ENCODE results near the gene C11orf52.

GRCh38 chr11:111913997-111914396 lies 4.7 kb upstream of the C11orf52 start:
- no peak for TF ChIP-seq SMC3 (IDR thresholded peaks at IDR 0.05)
- no peak for TF ChIP-seq CTCF (IDR thresholded peaks at IDR 0.05)
- TF ChIP-seq CHD4 (IDR thresholded peaks at IDR 0.05; ENCODE audit: borderline replicate concordance) = no peak
- TF ChIP-seq HEYL (CRISPR knock-in tag; IDR thresholded peaks at IDR 0.05) = no peak
- TF ChIP-seq MAFK (IDR thresholded peaks at IDR 0.05; ENCODE audit: partially characterized antibody) = no peak
- TF ChIP-seq ELK1 (IDR thresholded peaks at IDR 0.05; ENCODE audit: low read depth, low read length) = no peak
- no peak for TF ChIP-seq GATA3 (IDR thresholded peaks at IDR 0.05; ENCODE audit: borderline replicate concordance)
- no peak for TF ChIP-seq JUN (IDR thresholded peaks at IDR 0.05)
- TF ChIP-seq MAX (IDR thresholded peaks at IDR 0.05) = no peak
- TF ChIP-seq POLR2A (IDR thresholded peaks at IDR 0.05; ENCODE audit: low read length) = no peak
- no peak for TF ChIP-seq USF2 (IDR thresholded peaks at IDR 0.05)
- no peak for TF ChIP-seq REST (IDR thresholded peaks at IDR 0.05)
